ENCODE results near the gene NUMA1.

DNA sequence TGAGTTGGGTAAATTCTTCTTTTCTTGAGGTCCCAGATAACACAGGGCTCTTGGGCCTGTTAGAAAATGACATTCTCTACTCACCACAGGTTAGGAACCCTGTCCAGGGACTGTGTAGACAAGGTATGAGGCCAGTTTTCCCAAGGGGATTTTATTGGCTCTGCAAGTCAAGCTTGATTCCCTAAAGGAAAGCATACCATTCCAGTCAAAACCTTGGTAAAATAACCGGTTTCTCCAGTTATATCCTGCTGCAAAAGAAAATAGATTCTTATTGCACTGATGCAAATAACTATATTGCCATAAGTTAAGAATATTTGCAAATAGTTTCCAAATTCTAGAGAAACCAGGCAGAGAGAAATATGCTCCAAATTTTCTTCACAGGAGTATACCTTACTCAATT is 45.6 kb upstream of the NUMA1 start:
- TF ChIP-seq NBN (conservative IDR thresholded peaks at IDR 0.05) (no peak), TAF1 (CRISPR knock-in tag; IDR thresholded peaks at IDR 0.05) (no peak), KLF16 (CRISPR knock-in tag; IDR thresholded peaks at IDR 0.05) (no peak), SNRNP70 (IDR thresholded peaks at IDR 0.05; ENCODE audit: low read depth, low read length) (no peak)
- TF ChIP-seq, protein P1, sequence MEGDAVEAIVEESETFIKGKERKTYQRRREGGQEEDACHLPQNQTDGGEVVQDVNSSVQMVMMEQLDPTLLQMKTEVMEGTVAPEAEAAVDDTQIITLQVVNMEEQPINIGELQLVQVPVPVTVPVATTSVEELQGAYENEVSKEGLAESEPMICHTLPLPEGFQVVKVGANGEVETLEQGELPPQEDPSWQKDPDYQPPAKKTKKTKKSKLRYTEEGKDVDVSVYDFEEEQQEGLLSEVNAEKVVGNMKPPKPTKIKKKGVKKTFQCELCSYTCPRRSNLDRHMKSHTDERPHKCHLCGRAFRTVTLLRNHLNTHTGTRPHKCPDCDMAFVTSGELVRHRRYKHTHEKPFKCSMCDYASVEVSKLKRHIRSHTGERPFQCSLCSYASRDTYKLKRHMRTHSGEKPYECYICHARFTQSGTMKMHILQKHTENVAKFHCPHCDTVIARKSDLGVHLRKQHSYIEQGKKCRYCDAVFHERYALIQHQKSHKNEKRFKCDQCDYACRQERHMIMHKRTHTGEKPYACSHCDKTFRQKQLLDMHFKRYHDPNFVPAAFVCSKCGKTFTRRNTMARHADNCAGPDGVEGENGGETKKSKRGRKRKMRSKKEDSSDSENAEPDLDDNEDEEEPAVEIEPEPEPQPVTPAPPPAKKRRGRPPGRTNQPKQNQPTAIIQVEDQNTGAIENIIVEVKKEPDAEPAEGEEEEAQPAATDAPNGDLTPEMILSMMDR (CRISPR knock-in tag; IDR thresholded peaks at IDR 0.05): no peak
